Measurements from ENCODE around the gene PLAAT5. TPM values are rescaled to one million over a fixed set of nuclear protein-coding genes. Genes with fewer than 3 reads are reported as not detected.

Gene PLAAT5
- total RNA-seq, 1 donor from 2014 or later, result 4.0 TPM

GRCh38 chr11:63427971-63428508 lies 62.9 kb downstream of the PLAAT5 start:
- DNase-seq, result no peak
- intact Hi-C loops (cut with DNase I), result no loop called here
- no peak for ATAC-seq (ENCODE audit: poor library complexity)

GRCh38 chr11:63417174-63417852 lies 73.7 kb downstream of the PLAAT5 start:
- intact Hi-C loops (cut with DNase I), result no loop called here
- no peak for ATAC-seq (ENCODE audit: poor library complexity)
- no peak for DNase-seq

Other genes with a start within 250 kb of the PLAAT5 start
- gene SLC22A25, start 247.6 kb downstream of the PLAAT5 start, total RNA-seq, result not detected
- not detected for gene SLC22A9, start 121.4 kb downstream of the PLAAT5 start, total RNA-seq
- 1.2 TPM for gene LGALS12, start 14.9 kb upstream of the PLAAT5 start, total RNA-seq
- gene PLAAT4, start 45.6 kb upstream of the PLAAT5 start, total RNA-seq, result 28.3 TPM
- 0.73 TPM for gene PLAAT2, start 72.2 kb upstream of the PLAAT5 start, total RNA-seq
- gene PLAAT3, start 123.3 kb upstream of the PLAAT5 start, total RNA-seq, result 169 TPM
- gene ATL3, start 180.2 kb upstream of the PLAAT5 start, total RNA-seq, result 12.8 TPM
- 41.2 TPM for gene RTN3, start 190.3 kb upstream of the PLAAT5 start, total RNA-seq